Trophoblast cell (in vitro differentiated cells and primary cell): Measurements from ENCODE around the gene SNX25.

Experiments used
- DNase-seq, 2 donors: peaks; one replicate each; pipeline ENCODE4 v3.0.0-alpha.2; 2016
- H2AFZ ChIP-seq: 2 replicates; pipeline ENCODE4 v1.6.1; 2013; ENCODE audit warnings: low read length, moderate library complexity, mild to moderate bottlenecking; ENCODE audit not compliant: insufficient read depth, poor library complexity
- H2AK5ac ChIP-seq: 2 replicates; pipeline ENCODE4 v1.6.1; 2013; ENCODE audit warnings: mild to moderate bottlenecking, low read length
- H2BK120ac ChIP-seq: 2 replicates; pipeline ENCODE4 v1.6.1; 2013; ENCODE audit warnings: low read length, mild to moderate bottlenecking, moderate library complexity; ENCODE audit not compliant: insufficient read depth, poor library complexity
- H2BK12ac ChIP-seq: 2 replicates; pipeline ENCODE4 v1.6.1; 2013; ENCODE audit warnings: mild to moderate bottlenecking, low read length, moderate library complexity
- H2BK5ac ChIP-seq: 2 replicates; pipeline ENCODE4 v1.6.1; 2013; ENCODE audit warnings: low read length, low read depth, moderate library complexity, mild to moderate bottlenecking; ENCODE audit not compliant: poor library complexity
- H3K14ac ChIP-seq: 2 replicates; pipeline ENCODE4 v1.6.1; 2013; ENCODE audit warnings: mild to moderate bottlenecking, low read length
- H3K18ac ChIP-seq: 2 replicates; pipeline ENCODE4 v1.6.1; 2013; ENCODE audit warnings: mild to moderate bottlenecking, low read length
- H3K23ac ChIP-seq: 2 replicates; pipeline ENCODE4 v1.6.1; 2013; ENCODE audit warnings: low read length
- H3K27ac ChIP-seq: 2 replicates; pipeline ENCODE4 v1.5.1; 2013; ENCODE audit warnings: low read depth, mild to moderate bottlenecking, inconsistent platforms, low read length, moderate library complexity
- H3K27me3 ChIP-seq: 2 replicates; pipeline ENCODE4 v1.6.1; 2013; ENCODE audit warnings: inconsistent platforms, mild to moderate bottlenecking, low read length, moderate library complexity; ENCODE audit not compliant: insufficient read depth
- H3K36me3 ChIP-seq, 2 experiments: 1 replicate in 1 of 2; 2 replicates in 1 of 2; pipeline ENCODE4 v1.6.1; 2013; ENCODE audit warnings: low read length in 2 of 2, mild to moderate bottlenecking in 2 of 2, moderate library complexity in 1 of 2; ENCODE audit not compliant: insufficient read depth in 2 of 2, control insufficient read depth in 1 of 2
- H3K4ac ChIP-seq: 2 replicates; pipeline ENCODE4 v1.6.1; 2013; ENCODE audit warnings: low read depth, mild to moderate bottlenecking, low read length, moderate library complexity
- H3K4me1 ChIP-seq, 2 experiments: 1 replicate in 1 of 2; 2 replicates in 1 of 2; pipeline ENCODE4 v1.6.1; 2013; ENCODE audit warnings: low read length in 2 of 2, mild to moderate bottlenecking in 2 of 2, moderate library complexity in 1 of 2; ENCODE audit not compliant: insufficient read depth in 2 of 2, control insufficient read depth in 1 of 2
- H3K4me2 ChIP-seq: 2 replicates; pipeline ENCODE4 v1.6.1; 2013; ENCODE audit warnings: inconsistent platforms, mild to moderate bottlenecking, low read length, moderate library complexity
- H3K4me3 ChIP-seq: 2 replicates; pipeline ENCODE4 v1.5.1; 2013; ENCODE audit warnings: mild to moderate bottlenecking, low read depth, low read length, inconsistent platforms
- H3K79me1 ChIP-seq: one replicate; pipeline ENCODE4 v1.6.1; 2013; ENCODE audit warnings: low read length
- H3K79me2 ChIP-seq: 2 replicates; pipeline ENCODE4 v1.6.1; 2013; ENCODE audit warnings: low read length, mild to moderate bottlenecking; ENCODE audit not compliant: control insufficient read depth, insufficient read depth, poor library complexity
- H3K9ac ChIP-seq: 2 replicates; pipeline ENCODE4 v1.6.1; 2013; ENCODE audit warnings: mild to moderate bottlenecking, low read length
- H3K9me3 ChIP-seq: 2 replicates; pipeline ENCODE4 v1.6.1; 2013; ENCODE audit warnings: low read depth, mild to moderate bottlenecking, control low read depth, inconsistent platforms, low read length; ENCODE audit not compliant: insufficient read depth
- H4K12ac ChIP-seq: 2 replicates; pipeline ENCODE4 v1.6.1; 2013; ENCODE audit warnings: low read depth, mild to moderate bottlenecking, low read length, moderate library complexity
- H4K8ac ChIP-seq: 2 replicates; pipeline ENCODE4 v1.6.1; 2013; ENCODE audit warnings: low read depth, mild to moderate bottlenecking, low read length, moderate library complexity
- H4K91ac ChIP-seq: one replicate; pipeline ENCODE4 v1.6.1; 2013; ENCODE audit warnings: low read depth, mild to moderate bottlenecking, low read length, moderate library complexity
- WGBS: extraction: QIAGEN DNeasy Blood & Tissue Kit; methylation state at CpG from one replicate; pipeline ENCODE4 v1.1.7; 2013; ENCODE audit warnings: missing lambda C conversion rate; ENCODE audit not compliant: insufficient read length, insufficient coverage; ENCODE audit errors: extremely low coverage; 5-methylcytosine and 5-hydroxymethylcytosine counted together

Gene SNX25

DNA sequence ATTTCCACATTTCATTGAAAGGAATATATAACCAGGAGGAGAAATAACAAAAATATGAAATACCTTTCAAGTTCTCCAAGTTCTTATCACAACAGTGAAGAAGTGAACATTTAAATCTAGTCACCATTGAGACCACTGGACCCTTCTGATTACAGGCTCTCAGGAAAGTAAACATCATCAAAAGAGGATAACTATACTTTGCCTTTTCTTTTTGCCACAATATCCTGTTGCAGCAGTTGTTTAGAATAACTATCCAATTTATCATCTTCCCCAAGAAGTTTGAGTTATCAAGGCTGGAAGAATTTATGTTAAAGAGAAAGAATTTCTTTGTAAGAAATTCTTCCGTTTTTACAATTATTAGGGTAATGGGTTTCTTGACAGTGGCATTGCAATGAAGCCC is 182.8 kb downstream of the SNX25 start:
- H3K4me2 ChIP-seq: no peak overlapping the region
- H2AFZ ChIP-seq: no peak overlapping the region
- H3K4me1 ChIP-seq: peaks cover 0 to 3% of the 10 kb centered on the region in 2 experiments
- no peak overlapping the region for H2BK120ac ChIP-seq
- H3K23ac ChIP-seq: no peak overlapping the region
- no peak overlapping the region for H2BK5ac ChIP-seq
- H3K4me3 ChIP-seq: no peak overlapping the region
- H3K27me3 ChIP-seq: no peaks in the 10 kb centered on the region
- H4K12ac ChIP-seq: no peak overlapping the region
- no peak overlapping the region for H3K27ac ChIP-seq
- H3K18ac ChIP-seq: no peak overlapping the region
- H4K91ac ChIP-seq: no peak overlapping the region
- no CpG with 5 or more reads among the region's 1 CpG for WGBS
- H3K79me2 ChIP-seq: peaks cover 4% of the 10 kb centered on the region
- no peak overlapping the region for H4K8ac ChIP-seq
- no peaks in the 10 kb centered on the region for H3K36me3 ChIP-seq
- no peak overlapping the region for H2AK5ac ChIP-seq
- no peaks in the 10 kb centered on the region for H3K9me3 ChIP-seq
- H3K4ac ChIP-seq: no peak overlapping the region
- H3K79me1 ChIP-seq: peaks cover 5% of the 10 kb centered on the region
- no peak for DNase-seq
- no peak overlapping the region for H3K9ac ChIP-seq
- H2BK12ac ChIP-seq: no peak overlapping the region
- H3K14ac ChIP-seq: no peak overlapping the region

DNA sequence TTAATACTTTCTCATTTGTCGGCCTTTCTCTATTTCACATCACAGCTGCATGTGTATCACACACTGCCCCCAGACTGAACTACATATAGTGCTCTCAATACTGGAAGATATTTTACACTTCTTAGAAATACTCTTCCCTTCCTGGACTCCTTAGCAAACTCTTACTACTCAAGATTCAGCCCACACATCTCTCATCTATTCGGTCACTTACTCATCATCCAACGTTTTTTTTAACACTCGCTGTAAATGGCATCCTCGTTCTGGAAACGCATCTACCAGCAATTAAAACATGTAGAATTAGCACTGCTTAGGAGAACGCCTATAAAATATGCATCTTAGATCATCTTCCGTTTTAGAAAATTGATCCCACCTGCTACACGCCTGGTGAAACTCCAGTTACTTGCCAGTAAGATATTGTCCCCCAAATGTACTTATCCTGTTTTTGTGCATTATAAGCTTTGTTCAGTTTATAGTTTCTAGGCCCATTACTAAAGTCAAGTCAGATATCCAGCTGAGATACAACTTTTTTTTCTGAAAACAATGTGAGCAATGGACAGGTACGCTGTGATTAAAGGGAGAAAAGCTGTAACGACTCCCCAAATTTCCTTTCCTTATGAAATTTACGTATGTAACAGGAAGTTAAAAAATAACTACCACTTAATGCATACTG is 185.3 kb downstream of the SNX25 start:
- Histone ChIP-seq H3K23ac (no peak overlapping the region), H4K12ac (no peak overlapping the region), H3K4ac (no peak overlapping the region), H4K8ac (no peak overlapping the region), H3K9ac (no peak overlapping the region), H3K36me3 (peaks cover 0 to 2% of the 10 kb centered on the region in 2 experiments), H3K79me2 (peaks cover 4% of the 10 kb centered on the region), H2AFZ (no peak overlapping the region), H3K4me2 (no peak overlapping the region), H2BK120ac (no peak overlapping the region), H2BK5ac (no peak overlapping the region), H3K4me1 (peaks cover 0 to 3% of the 10 kb centered on the region in 2 experiments), H3K9me3 (no peaks in the 10 kb centered on the region), H3K79me1 (peaks cover 5% of the 10 kb centered on the region), H3K27me3 (no peaks in the 10 kb centered on the region), H3K14ac (no peak overlapping the region), H3K4me3 (no peak overlapping the region), H3K27ac (no peak overlapping the region), H4K91ac (no peak overlapping the region), H3K18ac (no peak overlapping the region), H2AK5ac (no peak overlapping the region), H2BK12ac (no peak overlapping the region)
- no peak for DNase-seq
- WGBS: 100% methylated on average over 3 of the region's 12 CpGs

DNA sequence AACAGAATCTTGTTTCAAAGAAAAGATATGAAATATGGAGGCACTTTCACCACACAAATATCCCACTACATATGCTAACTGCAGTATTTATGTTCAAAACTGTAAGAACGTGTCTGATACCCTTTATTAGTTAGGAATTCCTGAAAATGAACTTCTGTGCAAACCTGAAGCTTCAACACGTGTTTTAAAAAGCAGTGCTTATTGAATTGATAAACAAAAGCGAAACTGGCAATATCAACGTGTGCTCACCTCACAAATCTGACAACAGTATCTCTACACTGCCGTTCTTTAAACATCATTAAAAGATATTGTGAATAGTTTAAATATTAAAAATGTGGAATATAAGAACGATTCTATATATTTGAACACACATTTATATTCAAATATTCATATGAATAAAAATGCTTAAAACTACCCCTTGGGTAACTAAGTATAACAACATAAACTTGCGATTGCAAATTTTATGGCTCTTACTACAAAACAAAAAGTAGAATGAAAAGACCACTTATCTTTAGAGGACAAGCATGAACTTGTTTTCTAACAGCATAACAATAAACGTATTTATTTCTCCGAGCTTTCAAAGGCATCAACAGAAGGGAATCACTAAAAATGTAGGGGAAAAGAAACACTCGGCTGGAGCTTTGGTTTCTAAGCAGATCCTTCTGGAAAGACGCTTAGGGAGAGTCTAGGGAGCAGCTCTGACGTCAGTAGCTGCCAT is 186.0 kb downstream of the SNX25 start, which contains the start of gene LRP2BP:
Gene LRP2BP (minus strand): TSS at position 687 of the 718 bp plus-strand sequence. CDS start 17,738 bp downstream, outside the sequence.
- peak within 1 kb of the TSS; percentile 15 for H2BK12ac ChIP-seq
- peak within 1 kb of the TSS; percentile 88 for H4K12ac ChIP-seq
- H3K4me2 ChIP-seq: peak within 1 kb of the TSS; percentile 82
- H2AFZ ChIP-seq: peak within 1 kb of the TSS; percentile 98
- WGBS: no CpG with 5 or more reads among the region's 12 CpGs
- peaks cover 4% of the 10 kb centered on the region for H3K79me2 ChIP-seq
- H3K18ac ChIP-seq: peak within 1 kb of the TSS; percentile 81
- H3K9me3 ChIP-seq: no peaks in the 10 kb centered on the region
- peaks cover 0 to 2% of the 10 kb centered on the region in 2 experiments for H3K36me3 ChIP-seq
- peak within 1 kb of the TSS; percentile 99 for H4K91ac ChIP-seq
- peak within 1 kb of the TSS; percentile 46 for H3K4ac ChIP-seq
- peak within 1 kb of the TSS; percentile 96 for H3K14ac ChIP-seq
- no peak within 1 kb of the TSS for H3K23ac ChIP-seq
- peak within 1 kb of the TSS; percentile 76 for H3K4me3 ChIP-seq
- H2AK5ac ChIP-seq: peak within 1 kb of the TSS; percentile 35
- peak within 1 kb of the TSS; percentile 82 for H2BK120ac ChIP-seq
- H4K8ac ChIP-seq: peak within 1 kb of the TSS; percentile 85
- H3K79me1 ChIP-seq: peaks cover 5% of the 10 kb centered on the region
- no peak for DNase-seq
- H2BK5ac ChIP-seq: peak within 1 kb of the TSS; percentile 45
- peak within 1 kb of the TSS; percentile 90 for H3K27ac ChIP-seq
- H3K9ac ChIP-seq: peak within 1 kb of the TSS; percentile 6
- peaks cover 0 to 3% of the 10 kb centered on the region in 2 experiments for H3K4me1 ChIP-seq
- no peaks in the 10 kb centered on the region for H3K27me3 ChIP-seq

GRCh38 chr4:185395956-185396723 is 186.7 kb downstream of the SNX25 start:
- Histone ChIP-seq H2BK5ac (peak overlapping the region; percentile 45), H3K4ac (peak overlapping the region; percentile 46)
- WGBS: no CpG with 5 or more reads among the region's 98 CpGs

More at GRCh38 chr4:185395956-185396723, 186.7 kb downstream of the SNX25 start:
- H3K4me2 ChIP-seq: peak overlapping the region; percentile 82
- peak overlapping the region; percentile 15 for H2BK12ac ChIP-seq
- H3K14ac ChIP-seq: peak overlapping the region; percentile 96
- H3K4me3 ChIP-seq: peak overlapping the region; percentile 76
- peak overlapping the region; percentile 35 for H2AK5ac ChIP-seq
- peak overlapping the region; percentile 88 for H4K12ac ChIP-seq
- H4K91ac ChIP-seq: peak overlapping the region; percentile 99
- peak overlapping the region; percentile 98 for H2AFZ ChIP-seq
- peaks cover 0 to 3% of the 10 kb centered on the region in 2 experiments for H3K4me1 ChIP-seq
- peaks cover 5% of the 10 kb centered on the region for H3K79me1 ChIP-seq
- DNase-seq: peak; percentile 98 to 99
- H2BK120ac ChIP-seq: peak overlapping the region; percentile 82
- no peaks in the 10 kb centered on the region for H3K9me3 ChIP-seq
- H4K8ac ChIP-seq: peak overlapping the region; percentile 85
- H3K36me3 ChIP-seq: peaks cover 0 to 2% of the 10 kb centered on the region in 2 experiments
- H3K18ac ChIP-seq: peak overlapping the region; percentile 81
- H3K79me2 ChIP-seq: peaks cover 4% of the 10 kb centered on the region
- H3K23ac ChIP-seq: no peak overlapping the region
- H3K27ac ChIP-seq: peak overlapping the region; percentile 90
- no peaks in the 10 kb centered on the region for H3K27me3 ChIP-seq
- H3K9ac ChIP-seq: peak overlapping the region; percentile 6
